Suprapubic skin (tissue), 4 donors: Measurements from ENCODE around the gene ATXN7L1. TPM values are rescaled to one million over a fixed set of nuclear protein-coding genes. Genes with fewer than 3 reads are reported as not detected.

ENCODE experiments used
- DNase-seq, 2 donors: peaks; one replicate each; pipeline ENCODE4 v3.0.0-alpha.2; 2019; ENCODE audit warnings: low spot score in 2 of 2
- H3K27ac ChIP-seq: fragments of 200-600 bp; sonication (generic); one replicate; pipeline ENCODE4 v1.5.1; 2019
- H3K27me3 ChIP-seq: fragments of 200-600 bp; sonication (generic); one replicate; pipeline ENCODE4 v1.5.1; 2019
- H3K36me3 ChIP-seq: fragments of 200-600 bp; sonication (generic); one replicate; pipeline ENCODE4 v1.5.1; 2019
- H3K4me1 ChIP-seq: fragments of 200-600 bp; sonication (generic); one replicate; pipeline ENCODE4 v1.5.1; 2019
- H3K4me3 ChIP-seq: fragments of 200-600 bp; sonication (generic); one replicate; pipeline ENCODE4 v1.5.1; 2019; ENCODE audit warnings: mild to moderate bottlenecking
- H3K9me3 ChIP-seq: fragments of 200-600 bp; sonication (generic); one replicate; pipeline ENCODE4 v1.5.1; 2019
- EP300 ChIP-seq: sonication (generic); formaldehyde crosslinking; IDR thresholded peaks from one replicate; pipeline ENCODE4 v1.6.1; 2017; ENCODE audit warnings: antibody characterized with exemption
- POLR2A ChIP-seq, 2 donors: fragments of 450-650 bp; IDR thresholded peaks; one replicate each; pipeline ENCODE4 v1.6.1; 2017; ENCODE audit warnings: antibody characterized with exemption in 2 of 2, mild to moderate bottlenecking in 2 of 2, moderate library complexity in 2 of 2
- POLR2AphosphoS5 ChIP-seq, 3 donors: sonication (generic); formaldehyde crosslinking; IDR thresholded peaks; one replicate each; pipeline ENCODE4 v1.6.1; 2017; ENCODE audit warnings: antibody characterized with exemption in 3 of 3
- WGBS: methylation state at CpG from one replicate; pipeline ENCODE4 v1.1.5; 2018; 5-methylcytosine and 5-hydroxymethylcytosine counted together
- total RNA-seq, 4 donors: library from RNA; depleted of rRNA; stranded (reverse); fragments of >200 nt; gene quantifications; one replicate each; pipeline ENCODE4 v1.1.0, GENCODE V29; 2016
- TF ChIP-seq, protein P1 (sequence below), 2 donors: fragments of 200-600 bp in 1 of 2; fragments of 450-650 bp in 1 of 2; sonication (generic) in 1 of 2; IDR thresholded peaks; one replicate each; pipeline ENCODE4 v1.5.1; 2016 to 2019; ENCODE audit warnings: antibody characterized with exemption in 2 of 2, mild to moderate bottlenecking in 1 of 2, moderate library complexity in 1 of 2

Gene ATXN7L1
- total RNA-seq, 4 donors from 2014 or later, result 14.8 to 35.6 (median 17.3) TPM

DNA sequence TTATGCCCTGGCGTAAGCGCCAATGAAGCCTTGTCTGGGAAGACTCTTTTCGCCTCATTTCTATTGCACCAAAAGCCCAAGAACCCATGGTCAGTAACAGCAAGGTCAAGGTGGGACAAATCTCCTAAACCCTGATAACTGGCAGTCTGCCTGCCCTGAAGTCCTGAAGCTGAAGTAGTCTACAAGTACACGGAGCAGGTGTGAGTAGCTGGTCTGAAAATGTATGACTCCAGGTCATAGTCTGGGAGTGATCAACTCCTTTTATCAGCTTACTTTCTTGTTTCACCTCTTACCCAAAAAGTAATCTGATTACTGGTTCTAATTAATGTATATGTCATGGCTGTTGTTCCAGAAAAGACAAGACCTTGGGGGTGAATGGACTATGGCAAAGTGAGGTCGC, 187.8 kb downstream of the ATXN7L1 start:
- Histone ChIP-seq H3K27ac (no peak overlapping the region), H3K4me1 (peaks cover 25% of the 10 kb centered on the region), H3K9me3 (no peaks in the 10 kb centered on the region), H3K4me3 (no peak overlapping the region), H3K27me3 (no peaks in the 10 kb centered on the region), H3K36me3 (no peaks in the 10 kb centered on the region)
- 87% methylated on average over 5 of the region's 5 CpGs for WGBS
- no peak for DNase-seq
- TF ChIP-seq POLR2AphosphoS5 (IDR thresholded peaks at IDR 0.05), result no peak
- TF ChIP-seq, protein P1, sequence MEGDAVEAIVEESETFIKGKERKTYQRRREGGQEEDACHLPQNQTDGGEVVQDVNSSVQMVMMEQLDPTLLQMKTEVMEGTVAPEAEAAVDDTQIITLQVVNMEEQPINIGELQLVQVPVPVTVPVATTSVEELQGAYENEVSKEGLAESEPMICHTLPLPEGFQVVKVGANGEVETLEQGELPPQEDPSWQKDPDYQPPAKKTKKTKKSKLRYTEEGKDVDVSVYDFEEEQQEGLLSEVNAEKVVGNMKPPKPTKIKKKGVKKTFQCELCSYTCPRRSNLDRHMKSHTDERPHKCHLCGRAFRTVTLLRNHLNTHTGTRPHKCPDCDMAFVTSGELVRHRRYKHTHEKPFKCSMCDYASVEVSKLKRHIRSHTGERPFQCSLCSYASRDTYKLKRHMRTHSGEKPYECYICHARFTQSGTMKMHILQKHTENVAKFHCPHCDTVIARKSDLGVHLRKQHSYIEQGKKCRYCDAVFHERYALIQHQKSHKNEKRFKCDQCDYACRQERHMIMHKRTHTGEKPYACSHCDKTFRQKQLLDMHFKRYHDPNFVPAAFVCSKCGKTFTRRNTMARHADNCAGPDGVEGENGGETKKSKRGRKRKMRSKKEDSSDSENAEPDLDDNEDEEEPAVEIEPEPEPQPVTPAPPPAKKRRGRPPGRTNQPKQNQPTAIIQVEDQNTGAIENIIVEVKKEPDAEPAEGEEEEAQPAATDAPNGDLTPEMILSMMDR (IDR thresholded peaks at IDR 0.05), result no peak
- TF ChIP-seq EP300, result no peak
- no peak for TF ChIP-seq POLR2A (IDR thresholded peaks at IDR 0.05)

GRCh38 chr7:105685161-105685560, 191.2 kb downstream of the ATXN7L1 start:
- H3K27ac ChIP-seq, result no peak overlapping the region
- no peak for DNase-seq
- H3K4me3 ChIP-seq, result no peak overlapping the region
- H3K36me3 ChIP-seq, result no peaks in the 10 kb centered on the region
- peaks cover 15% of the 10 kb centered on the region for H3K4me1 ChIP-seq
- WGBS, result 92% methylated on average over 3 of the region's 3 CpGs
- no peaks in the 10 kb centered on the region for H3K27me3 ChIP-seq
- no peak for TF ChIP-seq POLR2A (IDR thresholded peaks at IDR 0.05)
- no peak for TF ChIP-seq POLR2AphosphoS5 (IDR thresholded peaks at IDR 0.05)
- TF ChIP-seq EP300, result no peak
- TF ChIP-seq, protein P1 (IDR thresholded peaks at IDR 0.05), result no peak
- H3K9me3 ChIP-seq, result no peaks in the 10 kb centered on the region

DNA sequence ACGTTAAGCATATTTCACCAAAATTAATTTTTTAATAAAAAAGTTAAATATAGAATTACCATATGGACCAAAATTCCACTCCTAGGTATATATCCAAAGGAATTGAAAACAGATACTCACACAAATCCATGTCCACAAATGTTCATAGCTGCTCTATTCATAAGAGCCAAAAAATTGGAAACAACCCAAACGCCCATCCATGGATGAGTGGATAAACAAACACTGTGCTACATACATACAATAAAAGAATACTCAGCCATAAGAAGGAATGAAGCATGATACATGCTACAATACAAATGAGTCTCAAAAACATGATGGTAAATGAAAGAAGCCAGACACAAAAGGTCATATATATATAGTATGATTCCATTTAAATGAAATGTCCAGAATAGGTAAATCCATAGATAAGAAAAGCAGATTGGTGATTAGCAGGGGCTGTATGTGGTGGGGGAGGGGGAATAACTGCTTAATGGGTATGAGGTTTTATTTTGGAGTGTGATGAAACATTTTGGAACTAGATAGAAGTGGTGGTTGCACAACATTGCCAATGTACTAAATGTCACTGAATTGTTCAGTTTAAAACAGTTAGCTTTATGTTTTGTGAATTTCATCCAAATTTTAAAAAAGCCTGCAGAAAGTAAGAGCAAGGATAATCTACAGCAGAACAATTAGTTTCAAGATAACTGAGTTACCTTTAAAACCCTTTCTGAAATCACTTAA, 193.9 kb downstream of the ATXN7L1 start:
- Histone ChIP-seq H3K27ac (no peak overlapping the region), H3K9me3 (no peaks in the 10 kb centered on the region), H3K4me1 (peaks cover 39% of the 10 kb centered on the region), H3K4me3 (no peak overlapping the region), H3K27me3 (no peaks in the 10 kb centered on the region), H3K36me3 (no peaks in the 10 kb centered on the region)
- 80% methylated on average over 2 of the region's 2 CpGs for WGBS
- TF ChIP-seq, protein P1 (IDR thresholded peaks at IDR 0.05), result no peak
- TF ChIP-seq EP300 (no peak), POLR2A (IDR thresholded peaks at IDR 0.05) (no peak), POLR2AphosphoS5 (IDR thresholded peaks at IDR 0.05) (no peak)
- no peak for DNase-seq

DNA sequence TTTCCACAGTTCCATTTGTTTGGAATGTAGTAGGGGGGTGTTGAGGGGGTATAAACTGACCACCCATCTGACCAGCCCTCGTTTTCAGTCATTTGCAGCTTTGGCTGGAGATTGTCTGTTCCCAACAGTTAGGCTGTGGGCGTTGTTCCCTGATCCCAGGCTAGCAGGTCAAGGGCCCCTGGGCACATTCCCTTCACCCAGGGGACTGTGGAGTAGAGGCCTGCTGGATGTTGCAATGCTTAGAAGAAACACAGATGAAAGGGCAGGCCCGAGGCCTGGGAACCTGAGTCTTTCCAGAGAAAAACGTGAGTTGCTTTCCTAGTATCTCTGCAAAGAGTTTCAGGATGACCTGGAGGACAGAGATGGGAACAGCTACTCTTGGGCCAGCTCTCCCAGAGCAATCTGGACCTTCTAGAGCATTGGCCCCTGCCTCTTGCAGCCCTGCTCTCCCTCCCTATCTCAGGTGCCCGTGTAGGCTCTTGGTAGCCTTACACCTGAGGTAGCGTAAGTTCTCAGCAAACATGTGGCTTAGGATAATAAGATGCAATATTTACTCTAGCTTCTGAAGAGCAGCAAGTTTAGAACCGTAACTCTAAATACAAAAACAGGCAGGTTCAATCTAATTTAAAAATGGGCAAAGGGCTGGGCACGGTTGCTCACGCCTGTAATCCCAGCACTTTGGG, 195.8 kb downstream of the ATXN7L1 start:
- WGBS, result 71% methylated on average over 9 of the region's 9 CpGs
- Histone ChIP-seq H3K9me3 (no peaks in the 10 kb centered on the region), H3K4me1 (peaks cover 50% of the 10 kb centered on the region), H3K36me3 (no peaks in the 10 kb centered on the region), H3K27me3 (no peaks in the 10 kb centered on the region), H3K4me3 (no peak overlapping the region), H3K27ac (peak overlapping the region; percentile 78)
- no peak for DNase-seq
- TF ChIP-seq POLR2A (IDR thresholded peaks at IDR 0.05) (no peak), EP300 (no peak)
- TF ChIP-seq, protein P1 (IDR thresholded peaks at IDR 0.05), result no peak

DNA sequence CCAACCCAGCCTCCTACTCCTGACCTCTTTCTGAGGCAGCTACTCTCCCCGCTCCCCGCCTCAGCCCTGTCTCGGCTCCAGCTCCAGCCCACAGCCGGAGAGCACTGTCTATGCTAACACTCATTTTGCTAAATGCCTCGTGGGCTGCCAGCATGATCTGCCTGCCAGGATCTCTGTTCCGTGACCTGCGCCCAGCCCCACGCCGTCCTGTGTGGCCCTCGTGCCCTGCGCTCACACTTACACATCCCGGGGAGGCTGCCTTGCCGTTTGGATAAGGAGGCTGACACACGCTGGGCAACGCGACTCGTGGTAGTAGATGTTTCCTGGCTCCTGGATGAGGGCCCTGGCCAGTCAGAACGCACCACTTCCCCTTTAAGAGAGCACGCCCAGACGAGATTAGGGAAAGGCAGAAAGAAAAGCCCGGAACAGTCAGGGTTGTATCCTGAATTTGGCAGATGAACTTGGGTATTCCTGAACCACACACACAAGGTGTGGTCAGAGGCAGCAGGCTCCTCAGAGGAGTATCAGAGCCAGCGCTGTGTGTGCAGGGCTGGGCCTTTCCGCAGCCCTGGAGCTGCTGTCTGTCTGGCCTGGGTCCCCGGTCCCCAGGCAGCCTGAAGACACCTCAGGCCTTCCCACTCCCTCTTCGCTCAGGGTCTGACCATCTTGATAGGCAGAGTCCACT, 197.4 kb downstream of the ATXN7L1 start:
- H3K27ac ChIP-seq, result peak overlapping the region; percentile 78
- WGBS, result 6% methylated on average over 22 of the region's 25 CpGs
- H3K9me3 ChIP-seq, result no peaks in the 10 kb centered on the region
- peak overlapping the region; percentile 45 for H3K4me3 ChIP-seq
- H3K27me3 ChIP-seq, result no peaks in the 10 kb centered on the region
- TF ChIP-seq POLR2A (IDR thresholded peaks at IDR 0.05) (no peak), EP300 (no peak), POLR2AphosphoS5 (IDR thresholded peaks at IDR 0.05) (peak in 2 of 3 donors; percentile 22 to 67)
- TF ChIP-seq, protein P1 (IDR thresholded peaks at IDR 0.05), result no peak
- no peaks in the 10 kb centered on the region for H3K36me3 ChIP-seq
- H3K4me1 ChIP-seq, result peaks cover 58% of the 10 kb centered on the region
- peak; percentile 89 to 91 for DNase-seq
